WTC11 (cell line): ENCODE measurements around the gene MICAL3.

Source experiments
- ATF3 ChIP-seq: sonication (generic); formaldehyde crosslinking; conservative IDR thresholded peaks from 2 replicates; pipeline ENCODE4 v1.8.1; 2022; ENCODE audit warnings: mild to moderate bottlenecking, missing genetic modification reagents
- GABPB1 ChIP-seq: sonication (generic); formaldehyde crosslinking; IDR thresholded peaks from 2 replicates; pipeline ENCODE4 v1.8.1; 2023; ENCODE audit warnings: mild to moderate bottlenecking, missing genetic modification reagents
- MAX ChIP-seq: sonication (generic); formaldehyde crosslinking; IDR thresholded peaks from 2 replicates; pipeline ENCODE4 v1.8.0; 2022; ENCODE audit warnings: mild to moderate bottlenecking, missing genetic modification reagents
- MXD4 ChIP-seq: fragments of 250-450 bp; sonication (Bioruptor Pico); IDR thresholded peaks from 2 replicates; pipeline ENCODE4 v1.8.0; 2021; ENCODE audit warnings: mild to moderate bottlenecking, moderate library complexity, borderline replicate concordance
- NR2C2 ChIP-seq: sonication (generic); formaldehyde crosslinking; IDR thresholded peaks from 2 replicates; pipeline ENCODE4 v1.8.0; 2022; ENCODE audit warnings: mild to moderate bottlenecking, missing genetic modification reagents
- TCF7 ChIP-seq: sonication (generic); formaldehyde crosslinking; IDR thresholded peaks from 2 replicates; pipeline ENCODE4 v1.8.0; 2022; ENCODE audit warnings: mild to moderate bottlenecking, low read depth, missing genetic modification reagents, moderate library complexity
- USF2 ChIP-seq: sonication (generic); formaldehyde crosslinking; IDR thresholded peaks from 2 replicates; pipeline ENCODE4 v1.8.1; 2023; ENCODE audit warnings: mild to moderate bottlenecking, missing genetic modification reagents, moderate library complexity
- ZNF317 ChIP-seq: sonication (generic); formaldehyde crosslinking; IDR thresholded peaks from 2 replicates; pipeline ENCODE4 v1.8.1; 2023; ENCODE audit warnings: low read depth, mild to moderate bottlenecking, moderate library complexity, missing genetic modification reagents, borderline replicate concordance
- TF ChIP-seq, protein P1 (sequence below): fragments of 200-600 bp; IDR thresholded peaks from 2 replicates; pipeline ENCODE4 v1.8.0; 2022; ENCODE audit warnings: antibody characterized with exemption
- TF ChIP-seq, protein P2 (sequence below): sonication (generic); formaldehyde crosslinking; IDR thresholded peaks from 2 replicates; pipeline ENCODE4 v1.8.0; 2022; ENCODE audit warnings: mild to moderate bottlenecking, missing genetic modification reagents
- TF ChIP-seq, protein P3 (sequence below): sonication (generic); formaldehyde crosslinking; IDR thresholded peaks from 2 replicates; pipeline ENCODE4 v1.8.0; 2023; ENCODE audit warnings: mild to moderate bottlenecking, missing genetic modification reagents
- TF ChIP-seq, protein P4 (sequence below): sonication (generic); formaldehyde crosslinking; IDR thresholded peaks from 2 replicates; pipeline ENCODE4 v1.8.0; 2023; ENCODE audit warnings: missing genetic modification reagents

DNA sequence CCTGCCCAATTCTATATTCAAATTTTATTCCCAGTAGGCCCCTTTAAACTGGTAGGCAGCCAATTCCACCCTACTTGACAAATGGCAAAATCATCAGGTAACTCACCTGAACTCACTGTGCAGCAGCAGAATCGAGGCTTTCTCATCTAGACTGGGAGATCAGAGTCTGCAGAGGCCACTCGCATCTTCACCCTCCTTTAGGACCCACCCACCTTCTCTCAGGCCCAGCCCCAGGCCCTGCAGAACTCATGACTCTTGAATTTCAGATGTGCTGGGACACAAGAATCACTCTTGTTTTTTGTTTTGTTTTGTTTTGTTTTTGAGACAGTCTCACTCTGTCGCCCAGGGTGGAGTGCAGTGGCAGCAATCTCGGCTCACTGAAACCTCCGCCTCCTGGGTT lies 38.8 kb downstream of the MICAL3 start:
- TF ChIP-seq ZNF317 (CRISPR knock-in tag) (no peak), ATF3 (CRISPR knock-in tag) (no peak), MAX (CRISPR knock-in tag) (no peak), NR2C2 (CRISPR knock-in tag) (no peak), GABPB1 (CRISPR knock-in tag) (no peak), USF2 (CRISPR knock-in tag) (no peak), MXD4 (CRISPR knock-in tag) (no peak), TCF7 (no peak)
- TF ChIP-seq, protein P1, sequence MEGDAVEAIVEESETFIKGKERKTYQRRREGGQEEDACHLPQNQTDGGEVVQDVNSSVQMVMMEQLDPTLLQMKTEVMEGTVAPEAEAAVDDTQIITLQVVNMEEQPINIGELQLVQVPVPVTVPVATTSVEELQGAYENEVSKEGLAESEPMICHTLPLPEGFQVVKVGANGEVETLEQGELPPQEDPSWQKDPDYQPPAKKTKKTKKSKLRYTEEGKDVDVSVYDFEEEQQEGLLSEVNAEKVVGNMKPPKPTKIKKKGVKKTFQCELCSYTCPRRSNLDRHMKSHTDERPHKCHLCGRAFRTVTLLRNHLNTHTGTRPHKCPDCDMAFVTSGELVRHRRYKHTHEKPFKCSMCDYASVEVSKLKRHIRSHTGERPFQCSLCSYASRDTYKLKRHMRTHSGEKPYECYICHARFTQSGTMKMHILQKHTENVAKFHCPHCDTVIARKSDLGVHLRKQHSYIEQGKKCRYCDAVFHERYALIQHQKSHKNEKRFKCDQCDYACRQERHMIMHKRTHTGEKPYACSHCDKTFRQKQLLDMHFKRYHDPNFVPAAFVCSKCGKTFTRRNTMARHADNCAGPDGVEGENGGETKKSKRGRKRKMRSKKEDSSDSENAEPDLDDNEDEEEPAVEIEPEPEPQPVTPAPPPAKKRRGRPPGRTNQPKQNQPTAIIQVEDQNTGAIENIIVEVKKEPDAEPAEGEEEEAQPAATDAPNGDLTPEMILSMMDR, result no peak
- TF ChIP-seq, protein P2, sequence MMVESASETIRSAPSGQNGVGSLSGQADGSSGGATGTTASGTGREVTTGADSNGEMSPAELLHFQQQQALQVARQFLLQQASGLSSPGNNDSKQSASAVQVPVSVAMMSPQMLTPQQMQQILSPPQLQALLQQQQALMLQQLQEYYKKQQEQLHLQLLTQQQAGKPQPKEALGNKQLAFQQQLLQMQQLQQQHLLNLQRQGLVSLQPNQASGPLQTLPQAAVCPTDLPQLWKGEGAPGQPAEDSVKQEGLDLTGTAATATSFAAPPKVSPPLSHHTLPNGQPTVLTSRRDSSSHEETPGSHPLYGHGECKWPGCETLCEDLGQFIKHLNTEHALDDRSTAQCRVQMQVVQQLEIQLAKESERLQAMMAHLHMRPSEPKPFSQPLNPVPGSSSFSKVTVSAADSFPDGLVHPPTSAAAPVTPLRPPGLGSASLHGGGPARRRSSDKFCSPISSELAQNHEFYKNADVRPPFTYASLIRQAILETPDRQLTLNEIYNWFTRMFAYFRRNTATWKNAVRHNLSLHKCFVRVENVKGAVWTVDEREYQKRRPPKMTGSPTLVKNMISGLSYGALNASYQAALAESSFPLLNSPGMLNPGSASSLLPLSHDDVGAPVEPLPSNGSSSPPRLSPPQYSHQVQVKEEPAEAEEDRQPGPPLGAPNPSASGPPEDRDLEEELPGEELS, result no peak
- TF ChIP-seq, protein P3, sequence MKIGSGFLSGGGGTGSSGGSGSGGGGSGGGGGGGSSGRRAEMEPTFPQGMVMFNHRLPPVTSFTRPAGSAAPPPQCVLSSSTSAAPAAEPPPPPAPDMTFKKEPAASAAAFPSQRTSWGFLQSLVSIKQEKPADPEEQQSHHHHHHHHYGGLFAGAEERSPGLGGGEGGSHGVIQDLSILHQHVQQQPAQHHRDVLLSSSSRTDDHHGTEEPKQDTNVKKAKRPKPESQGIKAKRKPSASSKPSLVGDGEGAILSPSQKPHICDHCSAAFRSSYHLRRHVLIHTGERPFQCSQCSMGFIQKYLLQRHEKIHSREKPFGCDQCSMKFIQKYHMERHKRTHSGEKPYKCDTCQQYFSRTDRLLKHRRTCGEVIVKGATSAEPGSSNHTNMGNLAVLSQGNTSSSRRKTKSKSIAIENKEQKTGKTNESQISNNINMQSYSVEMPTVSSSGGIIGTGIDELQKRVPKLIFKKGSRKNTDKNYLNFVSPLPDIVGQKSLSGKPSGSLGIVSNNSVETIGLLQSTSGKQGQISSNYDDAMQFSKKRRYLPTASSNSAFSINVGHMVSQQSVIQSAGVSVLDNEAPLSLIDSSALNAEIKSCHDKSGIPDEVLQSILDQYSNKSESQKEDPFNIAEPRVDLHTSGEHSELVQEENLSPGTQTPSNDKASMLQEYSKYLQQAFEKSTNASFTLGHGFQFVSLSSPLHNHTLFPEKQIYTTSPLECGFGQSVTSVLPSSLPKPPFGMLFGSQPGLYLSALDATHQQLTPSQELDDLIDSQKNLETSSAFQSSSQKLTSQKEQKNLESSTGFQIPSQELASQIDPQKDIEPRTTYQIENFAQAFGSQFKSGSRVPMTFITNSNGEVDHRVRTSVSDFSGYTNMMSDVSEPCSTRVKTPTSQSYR, result no peak
- TF ChIP-seq, protein P4, sequence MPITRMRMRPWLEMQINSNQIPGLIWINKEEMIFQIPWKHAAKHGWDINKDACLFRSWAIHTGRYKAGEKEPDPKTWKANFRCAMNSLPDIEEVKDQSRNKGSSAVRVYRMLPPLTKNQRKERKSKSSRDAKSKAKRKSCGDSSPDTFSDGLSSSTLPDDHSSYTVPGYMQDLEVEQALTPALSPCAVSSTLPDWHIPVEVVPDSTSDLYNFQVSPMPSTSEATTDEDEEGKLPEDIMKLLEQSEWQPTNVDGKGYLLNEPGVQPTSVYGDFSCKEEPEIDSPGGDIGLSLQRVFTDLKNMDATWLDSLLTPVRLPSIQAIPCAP (CRISPR knock-in tag), result no peak
